Activated T-cell treated with anti-CD3 and anti-CD28 coated beads, Interleukin-2, amount 50 U/mL, for 4 hours (primary cell): ENCODE results near the gene CCDC157. TPM values are rescaled to one million over a fixed set of nuclear protein-coding genes. Genes with fewer than 3 reads are reported as not detected.
A peak's percentile ranks its signal among the peaks of the same experiment; 100 is the strongest.

Experiments used
- ATAC-seq, 2 donors: fragments of 200-7000 bp; cut with Tn5 transposase; one replicate each; pipeline ENCODE4 v1.10.0; 2021
- DNase-seq: peaks from one replicate; pipeline ENCODE4 v3.0.0-alpha.2; 2020
- H3K27me3 Mint-ChIP-seq: one replicate; pipeline ENCODE4 v1.8.0; 2021; ENCODE audit warnings: low read depth, mixed read lengths
- H3K36me3 Mint-ChIP-seq: one replicate; pipeline ENCODE4 v1.8.0; 2022; ENCODE audit warnings: mixed read lengths; ENCODE audit not compliant: insufficient read depth
- H3K4me1 Mint-ChIP-seq: one replicate; pipeline ENCODE4 v1.8.0; 2021; ENCODE audit warnings: low read depth, mixed read lengths
- H3K4me3 Mint-ChIP-seq: one replicate; pipeline ENCODE4 v1.8.0; 2021; ENCODE audit warnings: mild to moderate bottlenecking, moderate library complexity, mixed read lengths
- H3K9me3 Mint-ChIP-seq: one replicate; pipeline ENCODE4 v1.8.0; 2021; ENCODE audit warnings: mixed read lengths
- total RNA-seq, 3 donors: library from RNA; stranded (reverse); gene quantifications; one replicate each; pipeline ENCODE4 v1.2.1, GENCODE V29; 2021

Gene CCDC157
- 1 to 10 TPM; 2.3 to 3.0 (median 2.6) TPM for total RNA-seq

- Mint-ChIP-seq H3K9me3 (no peaks in the 10 kb centered on the region), H3K27me3 (no peaks in the 10 kb centered on the region), H3K4me3 (peak within 1 kb of the TSS; percentile 96), H3K4me1 (peaks cover 46% of the 10 kb centered on the region), H3K36me3 (peaks cover 17% of the 10 kb centered on the region)
- peak; percentile 77 for DNase-seq
- peak; percentile 95 for ATAC-seq
Measured at GRCh38 chr22:30356449-30357235, at the start of gene CCDC157, which contains the start of gene SF3A1. TSS of gene CCDC157 (plus strand) at chr22:30357007. CDS start at chr22:30366001, 8,994 bp downstream. TSS of gene SF3A1 (minus strand) at chr22:30356894. CDS start at chr22:30356792, 102 bp downstream.

- Mint-ChIP-seq H3K4me3 (no peak overlapping the region), H3K9me3 (no peaks in the 10 kb centered on the region), H3K4me1 (peaks cover 100% of the 10 kb centered on the region), H3K36me3 (peaks cover 9% of the 10 kb centered on the region), H3K27me3 (no peaks in the 10 kb centered on the region)
- DNase-seq (no peak), ATAC-seq (no peak)
Measured at GRCh38 chr22:30307041-30307574, 49.7 kb upstream of the CCDC157 start.

DNA sequence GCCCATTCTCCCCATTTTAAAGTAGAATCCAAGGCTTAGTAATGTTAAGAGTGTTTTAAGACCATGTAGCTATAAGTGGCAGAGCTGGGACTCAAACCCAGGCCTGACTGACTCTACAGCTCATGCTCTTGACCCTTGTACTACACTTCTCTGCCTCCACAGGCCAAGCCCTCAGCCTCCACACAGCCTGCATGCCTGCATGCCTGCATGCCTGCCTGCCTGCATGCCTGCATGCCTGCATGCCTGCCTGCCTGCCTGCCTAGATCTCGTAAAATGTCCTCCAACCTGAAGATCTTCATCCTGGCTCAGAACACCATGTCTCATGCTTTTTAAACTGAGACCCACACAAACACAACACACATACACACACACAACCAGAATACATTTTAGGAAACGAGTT, 48.7 kb upstream of the CCDC157 start:
- Mint-ChIP-seq H3K9me3 (peaks cover 3% of the 10 kb centered on the region), H3K4me1 (peaks cover 100% of the 10 kb centered on the region), H3K4me3 (peak overlapping the region; percentile 32), H3K27me3 (no peaks in the 10 kb centered on the region), H3K36me3 (peaks cover 14% of the 10 kb centered on the region)
- ATAC-seq (no peak), DNase-seq (no peak)

DNA sequence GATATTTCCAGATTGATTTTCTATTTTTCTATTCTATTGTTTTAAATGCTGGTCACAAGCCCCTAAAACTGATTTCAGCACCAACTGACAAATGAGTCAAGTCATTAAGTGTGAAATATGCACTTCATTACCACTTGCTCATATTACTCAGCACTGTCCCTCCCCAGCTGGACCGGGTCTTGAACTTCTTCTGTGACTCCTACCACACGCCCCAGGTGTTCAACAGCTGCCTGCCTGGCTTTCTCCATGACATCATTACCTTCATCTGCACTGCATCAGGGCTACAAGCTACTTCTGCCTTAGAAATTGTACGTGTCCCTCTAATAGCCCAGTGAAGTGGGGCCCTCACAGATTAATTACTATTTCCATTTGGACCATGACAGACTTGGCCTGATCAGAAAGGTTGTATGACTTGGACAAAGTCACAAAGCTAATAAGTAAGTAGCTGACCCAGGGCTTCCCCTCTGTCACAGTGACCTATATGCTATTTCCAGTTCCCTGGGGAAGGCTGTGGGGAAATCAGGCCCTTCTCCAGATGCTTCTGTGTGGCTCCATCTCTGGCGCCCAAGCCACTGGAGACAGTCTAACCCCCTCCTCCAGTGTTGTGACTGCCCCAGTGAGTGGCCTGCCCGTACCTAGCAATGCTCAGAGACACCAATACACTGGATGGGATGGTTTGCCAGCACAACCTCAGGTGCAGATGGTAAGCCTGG, 48.1 kb upstream of the CCDC157 start:
- H3K27me3 Mint-ChIP-seq, result no peaks in the 10 kb centered on the region
- peaks cover 9% of the 10 kb centered on the region for H3K36me3 Mint-ChIP-seq
- peaks cover 3% of the 10 kb centered on the region for H3K9me3 Mint-ChIP-seq
- H3K4me3 Mint-ChIP-seq, result peak overlapping the region; percentile 32
- ATAC-seq, result no peak
- DNase-seq, result no peak
- peaks cover 99% of the 10 kb centered on the region for H3K4me1 Mint-ChIP-seq

- peaks cover 99% of the 10 kb centered on the region for H3K4me1 Mint-ChIP-seq
- H3K36me3 Mint-ChIP-seq, result peaks cover 11% of the 10 kb centered on the region
- ATAC-seq, result peak; percentile 11 to 23
- H3K4me3 Mint-ChIP-seq, result peak overlapping the region; percentile 6
- DNase-seq, result no peak
- peaks cover 3% of the 10 kb centered on the region for H3K9me3 Mint-ChIP-seq
- no peaks in the 10 kb centered on the region for H3K27me3 Mint-ChIP-seq
Measured at GRCh38 chr22:30309951-30310741, 46.7 kb upstream of the CCDC157 start.

DNA sequence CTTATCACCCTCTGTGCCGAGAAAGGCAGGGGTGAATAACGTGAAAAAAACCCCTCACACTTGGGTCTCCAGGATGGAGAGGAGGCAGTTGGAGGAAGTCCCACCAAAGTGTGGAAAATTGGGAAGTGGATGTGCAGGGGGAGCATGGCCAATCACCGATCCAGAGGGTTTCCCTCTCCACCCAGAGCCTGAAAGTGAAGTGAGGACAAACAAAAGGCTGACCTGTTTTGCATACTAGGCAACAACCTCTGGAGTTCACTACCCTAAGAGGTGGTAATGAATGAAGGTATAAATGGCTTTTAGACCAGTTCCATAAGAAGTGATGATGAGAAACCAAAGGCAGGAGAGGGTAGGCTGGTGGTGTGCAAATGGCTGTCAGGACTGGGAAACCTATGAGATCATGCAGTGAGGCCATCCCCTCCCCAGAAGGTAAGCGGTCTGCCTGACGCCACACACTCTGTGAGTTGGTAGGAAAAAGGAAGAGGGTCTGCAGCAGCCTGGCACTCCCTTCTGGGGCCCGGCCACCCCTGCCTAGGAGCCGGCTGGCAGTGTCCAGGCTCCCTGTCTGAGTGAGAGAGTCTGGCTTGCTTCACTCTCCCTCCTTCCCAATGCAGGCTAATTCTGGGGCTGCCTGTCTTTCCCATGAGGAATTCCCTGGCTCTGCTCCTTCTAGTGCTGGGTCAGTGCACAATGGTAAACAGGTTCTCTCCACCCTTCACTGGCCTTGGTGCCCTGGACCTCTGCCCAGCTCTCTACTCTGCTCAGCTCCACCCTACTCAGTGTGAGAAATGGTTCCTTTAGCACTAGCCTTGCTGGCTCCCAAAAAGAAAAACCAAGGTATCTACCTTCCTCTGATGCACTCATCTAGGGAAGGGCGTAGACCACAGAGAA, 45.7 kb upstream of the CCDC157 start:
- Mint-ChIP-seq H3K36me3 (peaks cover 16% of the 10 kb centered on the region), H3K4me3 (no peak overlapping the region), H3K4me1 (peaks cover 99% of the 10 kb centered on the region), H3K9me3 (peaks cover 3% of the 10 kb centered on the region), H3K27me3 (no peaks in the 10 kb centered on the region)
- DNase-seq, result no peak
- no peak for ATAC-seq

GRCh38 chr22:30312053-30312452, 44.8 kb upstream of the CCDC157 start:
- H3K36me3 Mint-ChIP-seq, result peaks cover 19% of the 10 kb centered on the region
- ATAC-seq (peak; percentile 46 to 54), DNase-seq (no peak)
- H3K9me3 Mint-ChIP-seq, result peaks cover 3% of the 10 kb centered on the region
- peak overlapping the region; percentile 13 for H3K4me3 Mint-ChIP-seq
- H3K27me3 Mint-ChIP-seq, result no peaks in the 10 kb centered on the region
- peaks cover 97% of the 10 kb centered on the region for H3K4me1 Mint-ChIP-seq

GRCh38 chr22:30313527-30314363, 43.1 kb upstream of the CCDC157 start:
- Mint-ChIP-seq H3K27me3 (no peaks in the 10 kb centered on the region), H3K4me1 (peaks cover 97% of the 10 kb centered on the region), H3K36me3 (peaks cover 22% of the 10 kb centered on the region), H3K9me3 (peaks cover 3% of the 10 kb centered on the region), H3K4me3 (no peak overlapping the region)
- no peak for DNase-seq
- ATAC-seq, result no peak

DNA sequence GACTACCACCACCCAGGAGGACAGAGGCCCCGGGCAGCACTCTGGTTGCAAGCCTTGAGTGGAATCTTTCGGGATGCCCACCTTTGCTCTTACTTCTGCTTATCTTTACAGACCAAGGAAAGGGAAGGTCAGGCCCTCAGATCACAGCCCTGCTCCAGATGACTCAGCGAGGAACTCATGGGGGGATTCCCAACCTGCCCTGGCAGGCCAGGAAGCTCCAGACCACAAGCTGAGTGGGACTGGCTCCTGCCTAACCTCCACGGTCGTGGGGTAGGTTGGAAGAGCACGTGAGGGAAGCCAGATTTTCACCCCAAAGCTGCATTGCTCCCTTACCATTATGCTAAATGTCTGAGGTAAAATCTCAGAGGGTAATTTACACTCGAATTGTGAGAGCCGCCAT, 41.9 kb upstream of the CCDC157 start:
- Mint-ChIP-seq H3K4me3 (peak overlapping the region; percentile 30), H3K9me3 (peaks cover 3% of the 10 kb centered on the region), H3K4me1 (peaks cover 97% of the 10 kb centered on the region), H3K36me3 (peaks cover 24% of the 10 kb centered on the region), H3K27me3 (no peaks in the 10 kb centered on the region)
- peak; percentile 70 to 74 for ATAC-seq
- peak; percentile 50 for DNase-seq

DNA sequence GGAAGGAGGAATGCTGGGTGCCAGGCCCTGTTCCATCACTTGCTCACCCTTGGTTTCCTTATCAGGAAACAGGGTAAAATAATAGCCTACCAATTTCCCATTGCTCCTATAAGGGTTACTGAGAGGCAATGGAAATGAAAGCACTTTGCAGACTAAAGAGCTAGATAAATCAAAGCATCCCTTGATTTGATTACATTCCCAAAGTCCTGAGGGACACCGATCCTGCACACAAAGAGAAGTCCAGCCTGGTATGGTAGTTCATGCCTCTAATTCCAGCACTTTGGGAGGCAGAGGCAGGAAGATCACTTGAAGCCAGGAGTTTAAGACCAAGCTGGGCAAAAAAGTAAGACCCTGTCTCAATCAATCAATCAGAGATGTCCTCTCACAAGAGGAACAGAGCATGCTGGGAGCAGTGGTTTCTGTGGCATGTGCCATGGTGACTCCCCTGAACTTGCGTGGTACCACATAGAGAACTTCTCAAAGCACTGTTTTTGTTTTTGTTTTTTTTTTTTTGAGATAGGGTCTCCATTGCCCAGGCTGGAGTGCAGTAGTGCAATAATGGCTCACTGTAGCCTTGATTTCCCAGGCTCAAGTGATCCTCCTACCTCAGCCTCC, 40.7 kb upstream of the CCDC157 start:
- DNase-seq (no peak), ATAC-seq (no peak)
- H3K36me3 Mint-ChIP-seq, result peaks cover 27% of the 10 kb centered on the region
- H3K27me3 Mint-ChIP-seq, result no peaks in the 10 kb centered on the region
- H3K4me3 Mint-ChIP-seq, result no peak overlapping the region
- H3K4me1 Mint-ChIP-seq, result peaks cover 97% of the 10 kb centered on the region
- H3K9me3 Mint-ChIP-seq, result peaks cover 3% of the 10 kb centered on the region

DNA sequence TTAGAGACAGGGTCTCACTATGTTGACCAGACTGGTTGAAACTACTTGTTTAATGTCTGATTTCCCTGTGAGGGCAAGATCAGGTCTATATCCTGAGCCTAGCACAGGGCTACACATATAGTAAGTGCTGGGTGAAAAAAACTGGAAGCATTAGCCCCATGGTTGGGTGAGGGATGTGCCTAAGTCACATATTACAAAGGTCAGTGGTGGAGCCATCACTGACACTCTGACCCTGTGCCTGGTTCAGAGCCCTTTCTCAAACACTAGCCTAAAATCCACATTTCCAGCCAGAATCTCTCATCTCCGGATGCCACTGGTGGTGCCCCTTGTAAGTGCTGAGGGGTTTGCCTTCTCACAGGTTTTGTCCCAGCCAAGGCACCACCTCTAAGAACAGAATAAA, 39.0 kb upstream of the CCDC157 start:
- peaks cover under 1% of the 10 kb centered on the region for H3K9me3 Mint-ChIP-seq
- no peak overlapping the region for H3K4me3 Mint-ChIP-seq
- no peaks in the 10 kb centered on the region for H3K27me3 Mint-ChIP-seq
- H3K4me1 Mint-ChIP-seq, result peaks cover 92% of the 10 kb centered on the region
- DNase-seq (no peak), ATAC-seq (no peak)
- peaks cover 24% of the 10 kb centered on the region for H3K36me3 Mint-ChIP-seq

GRCh38 chr22:30318799-30319419, 37.9 kb upstream of the CCDC157 start:
- no peak for DNase-seq
- Mint-ChIP-seq H3K27me3 (no peaks in the 10 kb centered on the region), H3K4me1 (peaks cover 92% of the 10 kb centered on the region), H3K4me3 (no peak overlapping the region), H3K9me3 (no peaks in the 10 kb centered on the region), H3K36me3 (peaks cover 25% of the 10 kb centered on the region)
- peak in 1 of 2 donors; percentile 25 for ATAC-seq
